GM19193 (cell line): ENCODE results near the gene APCS.

ENCODE experiments used
- POLR2A ChIP-seq: IDR thresholded peaks from 4 replicates; pipeline ENCODE4 v1.6.1; 2011; ENCODE audit not compliant: insufficient read depth, insufficient read length; ENCODE audit errors: extremely low read depth

Gene APCS

DNA sequence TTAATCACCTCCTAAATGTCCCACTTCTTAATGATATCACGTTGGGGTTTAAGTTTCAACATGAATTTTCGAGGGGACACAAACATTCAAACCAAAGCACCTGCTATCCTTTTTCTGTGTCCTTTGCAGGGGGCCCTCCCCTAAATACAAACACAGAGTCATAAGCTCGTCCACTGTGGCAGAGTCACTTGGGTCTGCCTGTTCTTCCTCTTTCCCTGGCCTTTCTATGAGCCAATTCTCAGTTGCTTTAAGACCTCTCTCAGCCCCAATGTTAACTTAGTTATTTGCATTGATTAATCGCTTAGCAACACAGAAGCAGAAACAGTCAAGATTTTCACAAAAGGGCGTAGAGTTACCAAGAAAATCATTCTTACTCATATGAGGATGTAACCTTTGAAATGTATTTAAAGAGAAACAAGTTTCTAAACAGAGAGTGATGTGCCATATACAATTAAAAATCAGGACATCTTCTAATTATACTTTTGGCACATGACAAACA is 14.9 kb downstream of the APCS start:
- no peak for TF ChIP-seq POLR2A

DNA sequence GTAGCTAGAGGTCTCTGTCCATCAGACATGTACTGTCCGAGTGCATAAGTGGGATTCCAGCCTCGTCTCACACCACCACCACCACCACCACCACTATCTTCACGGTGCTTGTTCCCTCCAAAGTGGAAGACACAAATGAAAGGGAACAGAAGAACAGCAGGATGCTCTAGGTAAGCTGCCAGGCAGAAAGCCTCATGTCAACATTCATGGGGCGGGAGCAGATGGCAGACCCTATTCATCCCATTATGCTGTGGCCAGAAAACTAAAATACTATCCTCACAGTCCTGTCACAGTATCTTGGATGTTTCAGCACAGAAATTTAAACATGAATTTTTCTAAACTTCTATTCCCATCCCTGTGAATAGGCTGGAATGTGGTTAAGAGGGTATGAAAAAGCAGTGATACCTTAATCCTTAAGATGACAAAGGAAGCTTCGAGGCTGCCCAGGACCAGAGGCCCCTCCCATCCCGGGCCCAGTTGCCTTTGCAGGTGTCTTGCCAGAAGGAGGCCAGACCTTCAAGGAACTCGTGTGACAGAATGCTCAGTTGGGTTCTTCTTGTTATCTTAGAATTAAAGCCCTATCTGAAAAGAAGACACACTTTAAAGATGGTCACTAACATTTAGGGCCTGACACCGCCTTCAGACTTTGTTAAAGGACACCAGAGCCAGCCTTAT is 24.7 kb downstream of the APCS start:
- no peak for TF ChIP-seq POLR2A

GRCh38 chr1:159632922-159633321 is 45.3 kb downstream of the APCS start:
- no peak for TF ChIP-seq POLR2A
